ENCODE results near the gene PLBD2. TPM values are rescaled to one million over a fixed set of nuclear protein-coding genes. Genes with fewer than 3 reads are reported as not detected.
"Not testable (repeated sequence)": the region's sequence is repeated elsewhere in the genome, so short reads cannot be mapped to it uniquely, and the experiment has no call there.

Gene PLBD2
- total RNA-seq, 2 donors from 2014 or later = 38.2 to 43.0 TPM

DNA sequence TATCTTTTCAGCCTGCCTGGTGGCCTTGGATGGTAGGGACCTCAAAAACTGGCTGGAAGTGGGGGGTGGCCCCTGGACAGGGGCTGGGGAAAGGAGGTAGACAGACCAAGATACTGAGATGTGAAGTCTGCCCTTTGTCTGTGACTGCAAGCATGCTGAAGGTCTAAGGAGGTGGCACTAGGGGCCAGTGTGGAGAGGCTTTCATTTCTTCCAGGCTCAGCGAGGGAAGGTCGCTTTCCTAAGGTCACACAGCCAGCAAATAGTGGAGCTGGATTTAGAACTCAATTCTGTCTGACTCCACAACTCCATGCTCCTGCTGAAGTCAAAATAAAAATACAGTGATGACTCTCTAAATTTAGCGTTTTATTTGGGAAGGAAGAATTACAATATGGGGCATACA lies 11.3 kb upstream of the PLBD2 start:
- TF ChIP-seq, protein P1, sequence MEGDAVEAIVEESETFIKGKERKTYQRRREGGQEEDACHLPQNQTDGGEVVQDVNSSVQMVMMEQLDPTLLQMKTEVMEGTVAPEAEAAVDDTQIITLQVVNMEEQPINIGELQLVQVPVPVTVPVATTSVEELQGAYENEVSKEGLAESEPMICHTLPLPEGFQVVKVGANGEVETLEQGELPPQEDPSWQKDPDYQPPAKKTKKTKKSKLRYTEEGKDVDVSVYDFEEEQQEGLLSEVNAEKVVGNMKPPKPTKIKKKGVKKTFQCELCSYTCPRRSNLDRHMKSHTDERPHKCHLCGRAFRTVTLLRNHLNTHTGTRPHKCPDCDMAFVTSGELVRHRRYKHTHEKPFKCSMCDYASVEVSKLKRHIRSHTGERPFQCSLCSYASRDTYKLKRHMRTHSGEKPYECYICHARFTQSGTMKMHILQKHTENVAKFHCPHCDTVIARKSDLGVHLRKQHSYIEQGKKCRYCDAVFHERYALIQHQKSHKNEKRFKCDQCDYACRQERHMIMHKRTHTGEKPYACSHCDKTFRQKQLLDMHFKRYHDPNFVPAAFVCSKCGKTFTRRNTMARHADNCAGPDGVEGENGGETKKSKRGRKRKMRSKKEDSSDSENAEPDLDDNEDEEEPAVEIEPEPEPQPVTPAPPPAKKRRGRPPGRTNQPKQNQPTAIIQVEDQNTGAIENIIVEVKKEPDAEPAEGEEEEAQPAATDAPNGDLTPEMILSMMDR (IDR thresholded peaks at IDR 0.05) = no peak
- DNase-seq (ENCODE audit: low spot score) = no peak

DNA sequence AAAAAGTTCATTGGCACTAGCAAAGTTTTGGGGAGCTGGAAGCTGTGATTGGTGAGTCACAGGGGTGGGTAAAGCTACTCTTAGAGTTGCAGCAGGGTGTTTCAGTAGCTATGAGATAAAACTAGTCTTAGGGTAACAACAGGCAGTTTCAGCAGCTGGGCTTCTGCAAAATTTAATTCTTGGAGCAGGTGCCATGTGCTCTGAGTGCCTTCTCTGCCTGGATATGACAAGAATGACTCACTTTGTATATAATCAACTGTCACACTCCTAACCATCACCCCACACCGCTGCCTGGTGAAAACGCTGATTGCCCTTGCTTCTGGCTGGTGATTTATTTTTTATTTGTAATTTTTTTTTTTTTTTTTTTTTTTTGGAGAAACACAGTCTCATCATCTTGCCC lies 10.5 kb upstream of the PLBD2 start:
- no peak for DNase-seq (ENCODE audit: low spot score)
- TF ChIP-seq, protein P1 (IDR thresholded peaks at IDR 0.05) = no peak
- H3K9me3 ChIP-seq = no peaks in the 10 kb centered on the region
- no peak overlapping the region for H3K4me3 ChIP-seq
- H3K27me3 ChIP-seq = no peaks in the 10 kb centered on the region
- no peaks in the 10 kb centered on the region for H3K36me3 ChIP-seq
- H3K27ac ChIP-seq = no peak overlapping the region
- no peaks in the 10 kb centered on the region for H3K4me1 ChIP-seq

More for the DNA sequence above, 11.3 kb upstream of the PLBD2 start:
- no peaks in the 10 kb centered on the region for H3K36me3 ChIP-seq
- H3K4me1 ChIP-seq = no peaks in the 10 kb centered on the region
- H3K4me3 ChIP-seq = no peak overlapping the region
- no peaks in the 10 kb centered on the region for H3K9me3 ChIP-seq
- H3K27ac ChIP-seq = no peak overlapping the region
- no peaks in the 10 kb centered on the region for H3K27me3 ChIP-seq

GRCh38 chr12:113348849-113349536 lies 9.4 kb upstream of the PLBD2 start:
- no peaks in the 10 kb centered on the region for H3K27me3 ChIP-seq
- DNase-seq (ENCODE audit: low spot score) = no peak

GRCh38 chr12:113351089-113351488 lies 7.3 kb upstream of the PLBD2 start:
- Histone ChIP-seq H3K4me3 (no peak overlapping the region), H3K4me1 (no peaks in the 10 kb centered on the region), H3K9me3 (no peaks in the 10 kb centered on the region), H3K36me3 (no peaks in the 10 kb centered on the region), H3K27ac (no peak overlapping the region), H3K27me3 (no peaks in the 10 kb centered on the region)
- no peak for DNase-seq (ENCODE audit: low spot score)
- TF ChIP-seq, protein P1 (IDR thresholded peaks at IDR 0.05) = no peak

More at GRCh38 chr12:113348849-113349536, 9.4 kb upstream of the PLBD2 start:
- no peaks in the 10 kb centered on the region for H3K36me3 ChIP-seq
- no peak overlapping the region for H3K27ac ChIP-seq
- H3K4me3 ChIP-seq = no peak overlapping the region
- H3K9me3 ChIP-seq = no peaks in the 10 kb centered on the region
- TF ChIP-seq, protein P1 (IDR thresholded peaks at IDR 0.05) = no peak
- H3K4me1 ChIP-seq = no peaks in the 10 kb centered on the region

DNA sequence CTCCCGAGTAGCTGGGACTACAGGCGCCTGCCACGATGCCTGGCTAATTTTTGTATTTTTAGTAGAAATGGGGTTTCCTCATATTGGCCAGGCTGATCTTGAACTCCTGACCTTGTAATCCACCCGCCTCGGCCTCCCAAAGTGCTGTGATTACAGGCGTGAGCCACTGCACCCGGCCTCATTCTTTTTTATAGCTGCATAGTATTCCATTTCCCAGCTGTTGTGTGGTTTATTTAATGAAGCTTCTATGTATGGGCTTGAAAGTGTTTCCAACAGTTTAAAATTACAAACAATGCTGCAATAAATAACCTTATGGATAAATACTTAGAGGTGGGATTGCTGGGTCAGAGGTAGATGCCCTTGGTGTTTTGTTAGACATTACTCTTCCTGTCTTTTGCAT lies 4.2 kb upstream of the PLBD2 start:
- not testable (repeated sequence) for H3K4me1 ChIP-seq; H3K36me3 ChIP-seq; H3K9me3 ChIP-seq; H3K27ac ChIP-seq; H3K27me3 ChIP-seq; H3K4me3 ChIP-seq; DNase-seq (ENCODE audit: low spot score)

- Histone ChIP-seq H3K4me1 (peaks cover 0 to 30% of the 10 kb centered on the region in 2 donors), H3K27me3 (no peaks in the 10 kb centered on the region), H3K4me3 (peak overlapping the region; percentile 77 to 86), H3K9me3 (no peaks in the 10 kb centered on the region), H3K36me3 (no peaks in the 10 kb centered on the region), H3K27ac (peak overlapping the region; percentile 92 to 94)
- TF ChIP-seq, protein P1 (IDR thresholded peaks at IDR 0.05) = no peak
- peak; percentile 72 for DNase-seq (ENCODE audit: low spot score)
Observed at GRCh38 chr12:113359133-113359938, 949 bp downstream of the PLBD2 start.

Measured in right atrium auricular region (tissue), 2 donors.